NCI-H345 treated with DMSO at 0.1 percent for 48 hours (cell line): Measurements from ENCODE around the gene EHHADH.
"Not testable (repeated sequence)": the region's sequence is repeated elsewhere in the genome, so short reads cannot be mapped to it uniquely, and the experiment has no call there.

Experiments used
- DNase-seq: peaks from one replicate; lab custom pipeline; 2025; ENCODE audit not compliant: unreplicated experiment; lab: John Stamatoyannopoulos, UW

EHHADH gene

DNA sequence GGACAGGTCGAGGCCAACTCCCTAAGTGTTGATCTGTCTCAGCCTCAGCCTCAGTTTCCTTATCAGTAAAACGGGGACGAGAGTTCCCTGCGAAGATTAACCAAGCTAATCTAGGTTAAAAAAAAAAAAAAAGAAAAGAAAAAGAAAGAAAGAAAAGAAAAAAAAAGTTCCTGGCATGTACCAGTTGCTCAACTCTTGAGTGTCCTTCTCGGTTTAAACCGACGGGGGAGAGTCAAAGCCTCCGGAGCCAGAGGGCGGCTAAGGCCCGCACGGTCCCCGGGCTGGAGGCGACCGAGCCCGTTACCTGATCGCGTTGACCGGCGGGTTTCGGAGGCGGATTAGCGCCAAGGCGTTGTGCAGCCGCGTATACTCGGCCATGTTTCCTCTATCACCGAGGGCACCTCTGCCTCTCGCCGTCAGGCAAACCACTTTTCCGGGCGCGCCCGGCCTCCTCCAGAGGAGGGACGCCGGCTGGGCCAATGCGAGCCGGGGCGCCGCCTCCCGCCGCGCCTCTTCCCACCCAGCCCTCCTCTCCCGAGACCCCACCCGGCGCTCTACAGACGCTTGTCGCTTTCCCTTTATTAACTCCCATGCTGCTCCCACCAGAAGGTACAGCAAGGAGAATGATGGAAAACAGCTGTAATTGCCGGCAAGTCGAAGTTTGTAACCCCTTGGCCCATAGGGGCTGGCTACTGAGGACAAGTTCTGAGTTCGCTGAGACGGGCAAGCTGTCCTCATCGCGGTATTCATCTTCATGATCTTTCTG lies at the start of gene EHHADH:
EHHADH (minus strand) TSS at position 405 of the 766 bp plus-strand sequence; CDS start at position 378, 27 bp downstream.
- peak; percentile 35 for DNase-seq

GRCh38 chr3:185299918-185300426 lies 46.1 kb upstream of the EHHADH start:
- not testable (repeated sequence) for DNase-seq

GRCh38 chr3:185297867-185298266 lies 44.0 kb upstream of the EHHADH start:
- DNase-seq = no peak

DNA sequence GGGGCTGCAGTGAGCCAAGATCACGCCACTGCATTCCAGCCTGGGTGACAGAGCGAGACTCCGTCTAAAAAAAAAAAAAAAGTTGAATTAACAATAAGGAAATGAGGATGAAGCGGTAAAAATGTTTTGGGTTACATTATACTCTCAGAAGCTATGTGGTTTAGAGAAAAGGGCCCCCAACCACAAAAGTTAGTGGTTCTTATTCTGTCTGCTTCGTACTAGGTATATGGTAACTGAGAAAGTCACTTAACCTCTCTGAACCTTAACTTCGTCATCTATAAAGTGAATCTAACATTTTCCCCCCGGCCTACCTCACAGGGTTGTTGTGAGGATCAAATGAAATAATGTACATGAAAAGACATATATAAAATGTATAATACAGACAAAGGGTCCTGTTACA lies 38.4 kb upstream of the EHHADH start:
- no peak for DNase-seq

- no peak for DNase-seq
These were observed 36.4 kb upstream of the EHHADH start for GRCh38 chr3:185290266-185290665.

DNA sequence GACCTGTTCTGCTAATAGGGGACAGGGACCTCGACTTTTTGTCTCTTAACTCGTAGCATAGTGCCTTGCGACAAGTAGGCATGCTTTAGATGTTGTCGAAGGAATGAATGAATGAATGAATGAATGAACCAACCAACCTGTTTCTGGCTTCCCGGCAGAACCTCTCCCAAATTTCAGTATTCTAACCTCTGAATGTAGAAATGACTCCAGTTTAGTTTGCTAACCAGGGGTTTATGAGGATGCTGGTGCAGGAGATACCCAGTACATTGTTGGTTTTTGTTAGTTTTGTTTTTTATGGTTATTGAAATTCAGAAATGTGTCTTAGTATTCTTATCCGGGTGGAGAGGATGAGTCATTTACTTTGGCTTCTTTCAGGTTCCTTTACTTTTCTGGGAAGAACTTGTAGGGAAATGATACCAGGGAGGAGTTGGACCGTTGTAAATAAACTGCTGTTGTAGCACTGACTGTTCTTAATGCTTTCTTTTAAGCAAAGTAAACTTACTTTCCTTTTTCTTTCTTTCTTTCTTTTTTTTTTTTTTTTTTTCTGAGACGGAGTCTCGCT lies 29.6 kb upstream of the EHHADH start:
- no peak for DNase-seq

- DNase-seq = peak; percentile 98
These were observed 29.0 kb upstream of the EHHADH start for GRCh38 chr3:185282696-185283373.

- peak; percentile 24 for DNase-seq
These were observed 26.9 kb upstream of the EHHADH start for GRCh38 chr3:185280572-185281365.

DNA sequence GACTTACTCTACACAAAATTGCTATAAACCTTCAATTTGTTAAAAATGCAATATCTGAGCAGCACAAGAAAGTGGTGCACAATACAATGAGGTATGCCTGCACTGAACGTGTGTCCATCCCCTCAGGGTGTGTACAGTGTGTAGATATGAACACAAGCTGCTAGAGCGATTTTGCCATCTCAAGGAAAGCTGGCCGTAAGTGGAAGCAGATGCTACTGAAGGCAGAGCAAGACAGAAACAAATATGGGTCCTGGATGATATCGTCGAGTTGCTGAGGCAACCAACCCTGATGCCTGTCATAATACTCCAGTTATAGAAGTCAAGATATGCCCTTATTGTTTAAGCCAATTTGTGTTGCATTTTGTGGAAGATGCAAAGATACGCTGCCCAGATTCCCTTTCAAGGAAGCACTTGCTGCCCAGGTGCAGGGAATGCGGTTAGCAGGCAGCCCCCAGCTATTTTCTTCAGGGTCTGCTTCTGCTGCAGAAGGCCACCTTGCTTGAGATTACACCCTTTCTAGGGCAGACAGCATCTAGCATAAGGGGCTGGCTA lies 25.8 kb upstream of the EHHADH start:
- no peak for DNase-seq

DNA sequence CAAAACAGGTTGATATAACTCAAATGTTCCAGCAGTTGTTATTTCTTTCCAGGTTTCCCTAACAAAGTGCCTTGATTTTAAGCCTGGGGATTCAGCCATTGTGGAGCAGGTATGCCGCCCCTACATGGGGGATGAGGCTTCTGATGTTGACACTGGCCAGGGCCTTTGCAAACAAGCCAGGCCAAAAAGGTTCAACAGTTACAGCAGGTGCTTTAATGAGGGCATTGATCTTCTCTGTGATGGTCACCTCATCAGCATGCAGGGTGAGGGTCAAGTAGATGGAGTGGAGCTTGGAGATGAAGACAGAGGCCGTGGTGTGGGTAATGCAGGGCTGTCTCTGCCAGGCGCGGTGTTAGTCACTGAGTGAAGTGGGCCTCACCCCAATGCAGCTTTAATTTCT lies 22.6 kb upstream of the EHHADH start:
- DNase-seq = no peak

DNA sequence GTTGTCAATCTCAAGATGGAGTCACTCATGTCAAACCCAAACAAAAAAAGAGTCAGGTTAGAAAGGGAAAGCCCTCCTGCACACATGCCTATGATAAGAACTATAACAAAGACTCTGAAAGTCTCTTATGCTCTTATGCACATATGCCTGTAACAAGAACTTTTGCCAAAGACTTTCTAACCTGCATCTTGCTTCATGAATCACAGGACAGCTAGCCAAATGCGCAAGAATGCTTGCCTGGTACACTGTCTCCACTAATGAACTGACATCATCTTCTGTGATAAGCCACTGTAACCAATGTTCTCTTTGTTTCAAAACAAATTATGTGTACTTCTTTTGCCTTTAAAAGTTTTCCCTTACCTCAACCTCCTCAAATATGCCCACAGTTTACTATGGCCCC lies 18.2 kb upstream of the EHHADH start:
- DNase-seq = no peak

DNA sequence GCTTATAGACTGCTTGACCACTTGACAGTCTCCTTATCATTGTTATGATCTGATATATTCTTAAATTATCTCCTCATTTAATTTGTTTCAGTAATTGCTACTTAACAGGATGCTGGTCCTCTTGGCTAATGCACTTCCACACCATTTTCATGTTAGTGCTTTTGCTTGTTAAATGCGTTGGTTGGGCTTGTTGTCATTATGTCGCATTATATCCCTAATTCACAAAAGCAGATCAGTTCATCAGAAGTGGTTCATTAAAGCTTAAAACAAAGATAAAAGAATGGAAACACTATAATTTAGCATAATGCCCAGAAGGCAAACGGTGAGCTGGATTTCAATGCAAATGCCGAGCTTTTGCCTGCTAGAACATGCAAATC lies 17.1 kb upstream of the EHHADH start:
- DNase-seq = no peak

DNA sequence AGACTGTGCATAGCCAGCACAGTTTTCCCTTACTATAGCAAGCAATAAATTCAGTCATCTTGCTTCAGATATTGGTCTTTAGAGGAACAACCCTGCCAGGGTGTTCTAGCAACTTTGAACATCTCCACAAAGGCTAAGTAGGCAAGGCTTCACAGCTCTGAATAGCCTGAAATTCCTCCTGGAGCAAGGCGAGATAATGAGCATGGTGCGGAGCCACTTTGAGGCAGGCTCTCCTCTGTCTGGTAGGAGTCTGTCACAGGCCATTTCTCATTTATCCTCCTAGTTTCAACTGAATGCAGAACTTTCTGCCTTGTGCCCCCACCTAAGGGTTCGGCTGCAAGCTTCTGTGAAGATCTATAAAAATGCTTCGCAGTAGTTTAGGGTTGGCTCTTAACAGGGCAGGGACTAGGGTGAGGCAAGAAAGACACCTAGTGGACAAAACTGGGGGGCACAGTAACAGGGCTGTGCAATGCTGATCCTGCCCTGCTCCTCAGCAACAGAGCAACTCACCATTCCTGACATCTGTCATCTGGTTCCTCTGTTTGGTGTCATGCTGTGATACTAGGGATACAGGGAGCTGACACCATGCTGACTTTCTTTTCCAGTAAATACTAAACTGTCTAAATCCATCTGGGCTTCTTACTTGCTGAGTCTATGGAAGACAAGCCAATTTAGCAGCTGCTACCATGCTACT lies 16.6 kb upstream of the EHHADH start:
- peak; percentile 12 for DNase-seq

DNA sequence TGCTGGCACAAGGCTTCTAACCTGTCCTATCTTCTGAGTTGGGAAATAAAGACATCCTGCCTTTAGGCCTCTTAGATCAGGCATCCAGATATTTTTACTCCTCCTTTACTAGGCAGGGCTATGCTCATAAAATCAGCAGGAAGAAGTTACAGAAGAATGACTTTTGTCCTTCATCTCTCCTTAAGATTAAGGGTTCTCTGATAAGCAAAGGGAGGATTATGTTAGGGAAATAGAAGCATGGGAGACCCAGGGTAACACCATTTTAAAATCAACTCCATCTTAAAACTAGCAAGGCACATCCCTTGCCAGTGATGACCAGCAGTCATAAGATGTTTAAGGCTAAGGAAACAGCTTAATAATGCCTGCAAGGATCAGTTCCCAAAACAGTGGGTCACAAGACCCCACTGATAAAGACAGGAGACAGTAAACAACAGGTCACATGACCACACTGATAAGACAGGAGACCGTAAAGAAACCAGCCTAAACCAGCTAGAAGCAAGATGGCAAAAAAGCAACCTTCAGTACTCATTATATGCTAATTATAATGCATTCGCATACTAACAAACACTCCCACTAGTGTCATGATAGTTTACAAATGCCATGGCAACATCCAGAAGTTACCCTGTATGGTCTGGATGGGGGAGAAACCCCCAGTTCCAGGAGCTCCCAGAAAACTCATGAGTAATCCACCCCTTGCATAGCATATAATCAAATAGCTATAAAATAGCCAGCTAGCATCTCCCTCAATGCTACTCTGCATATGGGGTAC lies 14.5 kb upstream of the EHHADH start:
- no peak for DNase-seq

DNA sequence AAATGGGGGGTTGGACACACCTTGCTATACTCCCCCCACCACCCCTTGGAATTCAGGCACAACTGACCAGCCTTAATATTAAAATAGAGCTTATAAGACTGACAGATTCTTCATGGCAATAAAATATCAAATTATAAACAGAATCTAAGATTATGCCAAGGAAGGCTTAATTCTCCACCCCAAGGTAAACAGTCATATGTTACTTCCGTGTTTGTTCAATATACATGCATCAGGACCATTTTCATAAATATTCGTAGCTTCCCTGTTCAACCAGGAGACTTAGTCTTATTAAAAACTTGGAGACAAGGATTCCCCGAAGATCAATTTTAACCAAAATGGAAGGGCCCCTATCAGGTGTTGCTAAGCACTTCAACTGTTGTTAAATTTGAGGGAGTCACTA lies 13.3 kb upstream of the EHHADH start:
- DNase-seq = no peak

- DNase-seq = no peak
These were observed 11.2 kb upstream of the EHHADH start for GRCh38 chr3:185264849-185265553.

- no peak for DNase-seq
These were observed 9.6 kb upstream of the EHHADH start for GRCh38 chr3:185263423-185263822.

- no peak for DNase-seq
These were observed 3.5 kb upstream of the EHHADH start for GRCh38 chr3:185257334-185257733.

DNA sequence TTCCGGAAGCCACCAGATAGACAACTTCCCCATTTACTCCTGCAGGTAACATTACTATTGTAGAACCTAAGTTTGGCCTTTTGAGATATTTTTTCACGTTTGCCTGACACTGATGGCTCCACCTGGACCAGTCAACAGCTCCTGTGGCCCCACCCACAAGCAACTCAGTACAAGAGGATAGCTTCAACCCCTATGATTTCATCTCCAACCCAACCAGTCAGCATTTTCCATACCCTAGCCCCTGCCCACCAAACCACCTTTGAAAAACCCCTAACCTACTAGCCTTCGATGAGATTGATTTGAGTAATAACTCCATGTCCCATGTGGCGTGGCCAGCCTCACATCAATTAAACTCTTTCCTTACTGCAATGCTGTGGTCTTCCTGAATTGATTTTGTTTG lies 950 bp upstream of the EHHADH start:
- no peak for DNase-seq
